Kidney capillary endothelial cell (primary cell): ENCODE data around the gene HSPB2.

ENCODE experiments used
- DNase-seq: peaks from one replicate; pipeline ENCODE4 v3.0.0-alpha.2; 2018; ENCODE audit warnings: low spot score

HSPB2 gene

GRCh38 chr11:111939836-111940604 lies 27.5 kb downstream of the HSPB2 start:
- DNase-seq: no peak

DNA sequence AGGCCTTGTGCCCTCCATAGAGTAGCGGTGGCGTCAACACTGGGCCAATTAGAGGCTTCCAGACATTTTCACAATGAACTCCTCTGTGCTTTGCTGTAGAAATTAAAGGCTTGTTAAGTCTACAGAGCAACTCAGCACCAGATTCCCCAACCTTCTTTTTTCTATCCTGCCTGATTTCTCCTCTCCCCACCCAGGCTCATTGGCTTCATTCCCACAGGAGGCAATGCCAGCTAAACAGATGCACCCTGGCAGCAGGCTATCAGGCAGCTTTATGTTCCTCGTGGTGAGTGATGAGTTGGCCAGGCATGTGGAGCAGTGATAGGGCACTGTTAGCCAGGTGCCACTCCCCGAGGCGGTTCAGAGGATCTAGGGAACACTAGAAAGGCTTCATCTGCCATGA lies 29.4 kb downstream of the HSPB2 start:
- no peak for DNase-seq

DNA sequence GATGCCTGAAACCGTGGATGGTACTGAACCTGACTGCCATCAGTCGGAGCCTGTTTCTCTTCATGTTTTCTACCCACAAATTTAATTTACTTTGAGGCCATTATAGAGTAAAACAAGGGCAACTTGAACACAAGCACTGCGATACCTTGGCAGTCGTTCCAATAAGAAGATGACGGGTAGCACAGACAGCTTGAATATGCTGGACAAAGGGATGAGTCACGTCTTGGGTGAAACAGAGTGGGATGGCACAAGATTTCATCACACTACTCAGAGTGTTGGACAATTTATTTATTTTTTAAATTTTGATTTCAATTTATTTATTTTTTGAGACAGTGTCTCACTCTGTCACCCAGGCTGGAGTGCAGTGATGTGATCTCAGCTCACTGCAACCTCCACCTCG lies 30.3 kb downstream of the HSPB2 start:
- DNase-seq: no peak

- no peak for DNase-seq
Measured at GRCh38 chr11:111944139-111944538, 31.6 kb downstream of the HSPB2 start.

DNA sequence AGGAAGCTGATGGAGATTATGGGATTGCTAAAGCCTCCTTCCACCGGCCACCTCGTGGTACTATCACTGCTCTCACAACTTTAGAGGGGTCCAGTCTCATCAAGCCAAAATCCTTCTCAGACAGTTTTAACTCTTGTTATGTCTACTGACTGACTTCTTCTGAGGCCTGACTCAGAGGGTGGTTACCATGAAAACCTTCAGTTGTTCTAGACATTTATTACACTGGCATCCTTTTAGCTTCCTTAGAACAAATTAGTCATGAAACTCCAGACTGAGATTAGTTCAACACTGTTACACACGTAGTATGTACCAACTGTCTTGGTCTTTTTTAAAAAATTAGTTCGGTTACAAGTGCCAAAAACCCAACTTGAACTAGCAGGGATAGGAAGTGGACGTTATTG lies 32.1 kb downstream of the HSPB2 start:
- DNase-seq: peak; percentile 96

DNA sequence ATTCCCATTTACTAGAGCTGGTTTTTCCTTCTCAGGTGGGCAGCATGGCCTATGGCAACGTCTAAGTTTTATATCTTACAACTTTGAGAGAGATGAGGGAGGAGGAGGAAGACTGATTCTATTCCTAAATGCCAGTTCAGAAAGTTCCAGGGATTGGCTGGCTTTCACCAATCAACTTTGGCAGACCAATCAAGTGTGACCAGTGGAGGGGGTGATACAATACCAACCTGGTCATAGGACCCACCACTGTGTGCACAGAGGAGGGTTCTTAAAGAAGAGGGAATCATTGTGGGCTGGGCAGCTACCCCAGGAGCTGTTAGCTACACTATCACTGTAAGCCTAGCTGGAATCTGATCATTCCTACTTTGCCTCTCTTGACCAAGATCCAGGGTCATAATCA lies 32.7 kb downstream of the HSPB2 start:
- DNase-seq: no peak

GRCh38 chr11:111946499-111946898 lies 34.0 kb downstream of the HSPB2 start:
- no peak for DNase-seq

- DNase-seq: no peak
Measured at GRCh38 chr11:111947143-111947542, 34.6 kb downstream of the HSPB2 start.

GRCh38 chr11:111949519-111950426 lies 37.2 kb downstream of the HSPB2 start:
- DNase-seq: no peak

GRCh38 chr11:111951565-111951964 lies 39.0 kb downstream of the HSPB2 start:
- no peak for DNase-seq

DNA sequence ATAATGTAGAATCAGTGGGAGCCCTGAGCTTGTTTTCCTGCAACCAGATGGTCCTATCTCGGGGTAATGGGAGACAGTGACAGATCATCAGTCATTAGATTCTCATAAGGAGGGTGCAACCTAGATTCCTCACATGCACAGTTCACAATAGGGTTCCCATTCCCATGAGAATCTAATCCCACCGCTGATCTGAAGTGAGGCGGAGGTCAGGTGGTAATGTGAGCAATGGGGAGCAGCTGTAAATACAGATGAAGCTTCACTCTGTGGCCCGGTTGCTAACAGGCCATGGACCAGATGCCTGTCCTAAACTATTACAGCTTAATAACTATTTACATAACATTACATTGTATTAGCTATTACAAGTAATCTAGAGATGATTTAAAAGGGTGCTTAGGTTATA lies 41.6 kb downstream of the HSPB2 start:
- no peak for DNase-seq

- no peak for DNase-seq
Measured at GRCh38 chr11:111957663-111958444, 45.3 kb downstream of the HSPB2 start.

DNA sequence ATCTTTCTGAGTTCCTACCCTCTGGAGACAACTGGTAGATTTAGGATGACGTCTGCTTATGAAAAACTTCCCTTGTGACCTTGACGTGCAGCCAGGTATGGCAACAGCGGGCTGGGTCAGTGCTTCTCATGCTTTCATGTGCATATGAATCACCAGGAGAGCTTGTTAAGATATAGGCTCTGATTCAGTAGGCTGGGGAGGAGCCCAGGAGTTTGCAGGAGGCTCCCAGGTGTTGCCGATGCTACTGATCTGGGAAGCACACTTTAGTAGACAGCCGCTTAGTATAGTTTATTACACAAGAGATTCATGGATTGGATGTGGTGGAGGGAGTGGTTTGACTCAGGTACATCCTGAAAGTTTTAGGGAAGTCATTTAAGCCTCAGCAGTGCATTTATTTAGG lies 48.4 kb downstream of the HSPB2 start:
- no peak for DNase-seq

DNA sequence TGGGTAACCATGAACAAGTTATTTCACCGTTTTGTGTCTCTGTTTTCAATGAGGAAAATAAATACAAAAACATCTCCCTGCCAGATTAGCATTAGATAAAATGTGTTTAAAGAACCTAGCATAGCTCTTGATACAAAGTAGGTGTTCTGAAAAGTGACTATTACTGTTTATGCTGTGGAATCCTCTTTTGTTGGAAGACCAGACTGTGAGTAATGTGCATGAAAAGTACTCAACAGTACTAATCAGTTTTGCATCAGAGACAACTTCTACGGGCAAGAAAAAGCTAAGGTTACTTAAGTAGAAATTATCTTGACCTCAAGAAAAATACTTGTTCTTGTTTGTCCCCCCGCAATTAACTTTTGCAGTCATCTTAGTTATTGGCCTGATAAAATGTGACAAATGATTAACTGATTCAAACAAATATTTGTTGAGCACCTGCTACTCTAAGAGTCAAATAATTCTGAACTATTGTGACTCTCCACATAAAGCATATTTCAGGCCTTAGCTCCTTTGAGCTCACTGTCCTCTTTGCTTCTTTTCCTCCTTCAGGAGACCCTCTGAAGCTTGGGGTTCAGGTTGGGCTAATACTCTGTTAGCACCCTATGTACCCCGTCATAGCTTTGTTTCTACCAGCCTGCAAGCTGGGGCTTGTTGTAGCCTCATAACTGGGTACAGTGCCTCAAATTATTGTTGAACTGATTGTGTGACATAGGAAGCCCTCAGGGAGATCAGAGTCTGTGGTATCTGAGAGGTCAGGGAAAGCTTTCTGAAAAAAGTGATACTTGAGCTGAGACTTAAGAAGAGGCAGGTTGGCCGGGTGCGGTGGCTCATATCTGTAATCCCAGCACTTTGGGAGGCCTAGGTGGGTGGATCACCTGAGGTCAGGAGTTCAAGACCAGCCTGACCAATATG lies 49.1 kb downstream of the HSPB2 start:
- DNase-seq: no peak
